CD14-positive monocyte (primary cell): ENCODE results near the gene AADACL4. TPM values are rescaled to one million over a fixed set of nuclear protein-coding genes. Genes with fewer than 3 reads are reported as not detected.
"Not testable (repeated sequence)": the region's sequence is repeated elsewhere in the genome, so short reads cannot be mapped to it uniquely, and the experiment has no call there.

ENCODE experiments used
- DNase-seq, 3 donors: peaks; one replicate each; pipeline ENCODE4 v3.0.0-alpha.2; 2011 to 2022
- H2AFZ ChIP-seq: 2 replicates; pipeline ENCODE4 v1.6.0; 2012; ENCODE audit warnings: mild to moderate bottlenecking, low read depth, low read length, inconsistent platforms; ENCODE audit not compliant: insufficient read depth, poor library complexity, severe bottlenecking
- H3K27ac ChIP-seq, 2 donors: 1 replicate in 1 of 2; 2 replicates in 1 of 2; pipeline ENCODE4 v1.5.1; 2012 to 2013; ENCODE audit warnings: low read length in 2 of 2, control low read depth in 1 of 2, inconsistent platforms in 1 of 2, low read depth in 1 of 2, mild to moderate bottlenecking in 1 of 2
- H3K27me3 ChIP-seq, 2 donors: one replicate each; pipeline versions ENCODE4 v1.6.0 to v1.6.1; 2011 to 2013; ENCODE audit warnings: low read length in 2 of 2; ENCODE audit not compliant: control insufficient read depth in 2 of 2, insufficient read depth in 2 of 2
- H3K36me3 ChIP-seq, 2 donors: replicated peaks in 1 of 2; 1 replicate in 1 of 2; 2 replicates in 1 of 2; pipeline versions ENCODE4 v1.5.1 to v1.6.1; 2012 to 2013; ENCODE audit warnings: low read length in 2 of 2, control low read depth in 1 of 2, inconsistent platforms in 1 of 2, mild to moderate bottlenecking in 1 of 2; ENCODE audit not compliant: insufficient read depth in 2 of 2, control insufficient read depth in 1 of 2
- H3K4me1 ChIP-seq, 2 donors: 1 replicate in 1 of 2; 2 replicates in 1 of 2; pipeline versions ENCODE4 v1.5.1 to v1.6.1; 2012 to 2013; ENCODE audit warnings: low read length in 2 of 2, control low read depth in 1 of 2, inconsistent platforms in 1 of 2, mild to moderate bottlenecking in 1 of 2, moderate library complexity in 1 of 2; ENCODE audit not compliant: insufficient read depth in 2 of 2, control insufficient read depth in 1 of 2
- H3K4me2 ChIP-seq: replicated peaks from 2 replicates; pipeline ENCODE3; 2012; ENCODE audit warnings: low read length, moderate library complexity, mild to moderate bottlenecking; ENCODE audit not compliant: poor library complexity, severe bottlenecking; ENCODE audit errors: extremely low read depth
- H3K4me3 ChIP-seq, 3 experiments: fragments of 200-600 bp in 1 of 3; sonication (generic) in 1 of 3; replicated peaks in 1 of 3; 1 replicate in 2 of 3; 2 replicates in 1 of 3; pipeline ENCODE4 v1.5.1; 2011 to 2013; ENCODE audit warnings: low read length in 3 of 3, mild to moderate bottlenecking in 3 of 3, control low read depth in 2 of 3, low read depth in 2 of 3, inconsistent platforms in 1 of 3, moderate library complexity in 1 of 3
- H3K79me2 ChIP-seq: 2 replicates; pipeline ENCODE4 v1.6.0; 2012; ENCODE audit warnings: mild to moderate bottlenecking, control low read depth, inconsistent platforms, low read length, moderate library complexity; ENCODE audit not compliant: insufficient read depth
- H3K9ac ChIP-seq: 2 replicates; pipeline ENCODE4 v1.6.0; 2017; ENCODE audit warnings: low read length, mild to moderate bottlenecking; ENCODE audit not compliant: insufficient read depth, poor library complexity, severe bottlenecking
- H3K9me3 ChIP-seq, 2 donors: replicated peaks in 1 of 2; 1 replicate in 1 of 2; 2 replicates in 1 of 2; pipeline versions ENCODE4 v1.5.1 to v1.6.1; 2012 to 2013; ENCODE audit warnings: low read length in 2 of 2, control low read depth in 1 of 2; ENCODE audit not compliant: control insufficient read depth in 1 of 2, insufficient read depth in 1 of 2
- H4K20me1 ChIP-seq: 2 replicates; pipeline ENCODE4 v1.6.0; 2012; ENCODE audit warnings: mild to moderate bottlenecking, low read length, control low read depth, moderate library complexity; ENCODE audit not compliant: insufficient read depth
- H3K27ac Mint-ChIP-seq, 7 donors: one replicate each; pipeline ENCODE4 v1.8.0; 2020; ENCODE audit warnings: mild to moderate bottlenecking in 7 of 7, mixed read lengths in 7 of 7, moderate library complexity in 6 of 7, inconsistent platforms in 2 of 7
- H3K27me3 Mint-ChIP-seq, 3 donors: one replicate each; pipeline ENCODE4 v1.8.0; 2021 to 2022; ENCODE audit warnings: low read depth in 3 of 3, mild to moderate bottlenecking in 3 of 3, mixed read lengths in 3 of 3, moderate library complexity in 3 of 3, inconsistent platforms in 1 of 3
- H3K36me3 Mint-ChIP-seq, 2 donors: one replicate each; pipeline ENCODE4 v1.8.0; 2020; ENCODE audit warnings: mixed read lengths in 2 of 2, inconsistent platforms in 1 of 2, mild to moderate bottlenecking in 1 of 2
- H3K4me1 Mint-ChIP-seq: one replicate; pipeline ENCODE4 v1.8.0; 2020; ENCODE audit warnings: mild to moderate bottlenecking, mixed read lengths
- H3K4me3 Mint-ChIP-seq, 2 donors: one replicate each; pipeline ENCODE4 v1.8.0; 2020; ENCODE audit warnings: mild to moderate bottlenecking in 2 of 2, mixed read lengths in 2 of 2, moderate library complexity in 1 of 2
- H3K9me3 Mint-ChIP-seq, 7 donors: one replicate each; pipeline ENCODE4 v1.8.0; 2020 to 2022; ENCODE audit warnings: mixed read lengths in 7 of 7, mild to moderate bottlenecking in 6 of 7, moderate library complexity in 6 of 7, inconsistent platforms in 2 of 7
- CTCF ChIP-seq: fragments of 200-600 bp; IDR thresholded peaks from one replicate; pipeline ENCODE4 v1.8.0; 2022; ENCODE audit warnings: antibody characterized with exemption, mild to moderate bottlenecking
- WGBS: methylation state at CpG from one replicate; pipeline ENCODE4 v1.1.5; 2013; ENCODE audit warnings: missing lambda C conversion rate; ENCODE audit not compliant: insufficient coverage; 5-methylcytosine and 5-hydroxymethylcytosine counted together
- intact Hi-C, 2 donors: fragments of 100-400 bp; cut with micrococcal nuclease; formaldehyde crosslinking; loops; one replicate each; pipeline versions ENCODE4 v1.15.0 to v1.15.1; 2023
- polyA plus RNA-seq, 3 donors: library from polyadenylated mRNA; depleted of rRNA in 1 of 3; unstranded in 2 of 3; stranded (reverse) in 1 of 3; fragments of 300-500 nt in 2 of 3; fragments of >200 nt in 1 of 3; fragmentation: Illumina TruSeq in 2 of 3; gene quantifications; 1 replicate in 2 of 3; 2 replicates in 1 of 3; pipeline ENCODE4 v1.2.3, GENCODE V29; 2012 to 2021

AADACL4 gene
- polyA plus RNA-seq, 3 donors = not detected

- Histone ChIP-seq H3K4me2 (no peak overlapping the region), H3K4me3 (no peak overlapping the region), H3K79me2 (no peaks in the 10 kb centered on the region), H3K27me3 (no peaks in the 10 kb centered on the region), H3K36me3 (no peaks in the 10 kb centered on the region), H2AFZ (no peak overlapping the region), H3K27ac (no peak overlapping the region), H3K9ac (no peak overlapping the region), H3K4me1 (peaks cover 8 to 11% of the 10 kb centered on the region in 2 donors), H4K20me1 (no peaks in the 10 kb centered on the region), H3K9me3 (no peaks in the 10 kb centered on the region)
- H3K27me3 Mint-ChIP-seq = peaks cover 4 to 6% (median 5%) of the 10 kb centered on the region in 3 donors
- H3K9me3 Mint-ChIP-seq = peaks cover 0 to 2% (median 0%) of the 10 kb centered on the region in 7 donors
- peak overlapping the region in 1 of 7 donors; percentile 47 for H3K27ac Mint-ChIP-seq
- WGBS = 92% methylated on average over 2 of the region's 4 CpGs
- TF ChIP-seq CTCF = no peak
- intact Hi-C loops = loop anchor here in 1 of 2 donors (5.0 kb wide), 1 partner anchor 539 kb away; no protein-coding TSS in a partner anchor
- no peaks in the 10 kb centered on the region for H3K36me3 Mint-ChIP-seq
- H3K4me1 Mint-ChIP-seq = peaks cover 10% of the 10 kb centered on the region
- DNase-seq = no peak
- H3K4me3 Mint-ChIP-seq = no peak overlapping the region
These were observed 12.7 kb downstream of the AADACL4 start for GRCh38 chr1:12656575-12656974.

DNA sequence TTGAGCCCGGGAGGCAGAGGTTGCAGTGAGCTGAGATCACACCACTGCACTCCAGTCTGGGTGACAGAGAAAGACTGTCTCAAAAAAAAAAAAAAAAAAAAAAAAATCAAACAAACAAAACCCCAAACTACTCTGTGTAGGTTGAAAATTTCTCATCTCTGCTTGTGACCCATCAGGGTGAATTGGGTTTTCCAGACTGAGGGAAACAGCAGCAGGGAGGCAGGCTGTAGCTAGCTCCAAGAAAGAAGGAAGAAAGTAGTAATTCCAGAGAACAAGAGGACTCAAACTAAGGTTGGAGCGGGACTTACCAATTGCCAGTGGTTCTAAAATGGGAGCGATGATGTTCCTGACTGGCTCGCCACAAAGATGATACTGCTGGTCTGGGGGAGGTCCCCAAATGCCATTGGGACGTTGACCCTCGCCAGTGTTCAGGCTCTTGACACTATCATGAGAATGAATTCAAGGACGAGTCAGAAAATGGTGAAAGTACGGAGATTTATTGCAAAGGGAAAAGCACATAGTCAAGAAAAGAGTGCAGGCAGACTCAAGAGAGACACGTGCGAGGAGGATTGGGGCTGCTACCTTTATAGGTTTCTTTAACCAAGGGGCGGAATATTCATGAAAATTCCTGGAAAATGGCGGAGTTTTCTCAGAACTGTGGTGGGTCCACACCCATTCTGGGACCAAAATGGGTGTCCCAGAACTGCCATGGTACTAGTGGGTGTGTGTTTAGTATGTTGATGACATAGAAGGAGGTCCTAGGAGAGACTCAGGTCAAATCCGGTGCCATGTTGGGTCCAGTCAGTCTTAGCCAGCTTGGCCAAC lies 13.4 kb downstream of the AADACL4 start:
- Histone ChIP-seq H3K4me1 (peaks cover 8 to 11% of the 10 kb centered on the region in 2 donors), H3K9ac (no peak overlapping the region), H3K79me2 (no peaks in the 10 kb centered on the region), H3K9me3 (no peaks in the 10 kb centered on the region), H3K27me3 (no peaks in the 10 kb centered on the region), H3K4me2 (no peak overlapping the region), H3K4me3 (no peak overlapping the region), H3K36me3 (no peaks in the 10 kb centered on the region), H3K27ac (no peak overlapping the region), H2AFZ (no peak overlapping the region), H4K20me1 (no peaks in the 10 kb centered on the region)
- Mint-ChIP-seq H3K4me1 (peaks cover 10% of the 10 kb centered on the region), H3K36me3 (no peaks in the 10 kb centered on the region), H3K4me3 (no peak overlapping the region), H3K27me3 (peaks cover 4 to 5% (median 4%) of the 10 kb centered on the region in 3 donors), H3K9me3 (no peaks in the 10 kb centered on the region), H3K27ac (peak overlapping the region in 1 of 7 donors; percentile 47)
- 97% methylated on average over 10 of the region's 13 CpGs for WGBS
- no peak for DNase-seq
- no peak for TF ChIP-seq CTCF
- intact Hi-C loops = loop anchor here in 1 of 2 donors (5.0 kb wide), 1 partner anchor 540 kb away; no protein-coding TSS in a partner anchor

DNA sequence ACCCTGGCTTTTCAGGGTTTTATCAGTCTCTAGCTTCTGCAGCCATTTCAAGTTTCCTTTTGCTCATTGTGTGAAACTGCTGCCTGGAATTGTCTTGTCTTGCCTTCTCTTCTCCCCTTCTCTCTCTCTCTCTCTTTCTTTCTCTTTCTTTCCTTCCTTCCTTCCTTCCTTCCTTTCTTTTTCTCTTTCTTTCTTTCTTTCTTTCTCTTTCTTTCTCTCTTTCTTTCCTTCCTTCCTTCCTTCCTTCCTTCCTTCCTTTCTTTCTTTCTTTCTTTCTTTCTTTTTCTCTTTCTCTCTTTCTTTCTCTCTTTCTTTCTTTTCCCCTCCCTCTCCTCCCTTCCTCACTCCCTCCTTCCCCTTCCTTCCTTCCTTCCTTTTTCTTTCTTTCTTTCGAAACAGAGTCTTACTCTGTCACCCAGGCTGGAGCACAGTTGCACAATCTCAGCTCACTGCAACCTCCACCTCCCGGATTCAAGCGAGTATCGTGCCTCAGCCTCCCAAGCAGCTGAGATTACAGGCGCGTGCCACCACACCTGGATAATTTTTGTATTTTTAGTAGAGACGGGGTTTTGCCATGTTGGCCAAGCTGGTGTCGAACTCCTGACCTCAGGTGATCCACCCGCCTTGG lies 14.1 kb downstream of the AADACL4 start:
- DNase-seq, H3K9ac ChIP-seq, H3K9me3 ChIP-seq, H3K9me3 Mint-ChIP-seq, H3K79me2 ChIP-seq, H3K4me3 Mint-ChIP-seq, H3K4me3 ChIP-seq, H3K36me3 ChIP-seq, H2AFZ ChIP-seq, H4K20me1 ChIP-seq, H3K27ac ChIP-seq, H3K27me3 ChIP-seq, H3K4me2 ChIP-seq, H3K36me3 Mint-ChIP-seq, H3K27me3 Mint-ChIP-seq: not testable (repeated sequence)
- peak overlapping the region in 2 of 7 donors; percentile 13 to 22 for H3K27ac Mint-ChIP-seq
- peaks cover 8 to 11% of the 10 kb centered on the region in 2 donors for H3K4me1 ChIP-seq
- 86% methylated on average over 6 of the region's 9 CpGs for WGBS
- H3K4me1 Mint-ChIP-seq = peaks cover 10% of the 10 kb centered on the region
- intact Hi-C loops = loop anchor here (2.0 to 5.0 kb wide), 3 partner anchors 343 to 541 kb away; no protein-coding TSS in a partner anchor
